ENCODE data around the gene KIF4A.
"Not testable (repeated sequence)": the region's sequence is repeated elsewhere in the genome, so short reads cannot be mapped to it uniquely, and the experiment has no call there.

Gene KIF4A

DNA sequence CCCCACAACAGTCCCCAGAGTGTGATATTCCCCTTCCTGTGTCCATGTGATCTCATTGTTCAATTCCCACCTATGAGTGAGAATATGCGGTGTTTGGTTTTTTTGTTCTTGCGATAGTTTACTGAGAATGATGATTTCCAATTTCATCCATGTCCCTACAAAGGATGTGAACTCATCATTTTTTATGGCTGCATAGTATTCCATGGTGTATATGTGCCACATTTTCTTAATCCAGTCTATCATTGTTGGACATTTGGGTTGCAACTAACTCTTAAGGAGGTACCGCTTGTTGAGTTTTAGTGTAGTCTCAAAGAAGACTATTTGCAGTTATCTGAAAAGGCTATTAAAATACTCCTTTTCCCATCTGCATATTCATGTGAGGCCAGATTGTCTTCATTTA lies 110.3 kb downstream of the KIF4A start:
- DNase-seq: not testable (repeated sequence)

- no peak for DNase-seq
Measured at GRCh38 chrX:70402721-70403120, 112.8 kb downstream of the KIF4A start.

GRCh38 chrX:70405003-70405402 lies 115.1 kb downstream of the KIF4A start:
- no peak for DNase-seq

GRCh38 chrX:70410921-70411320 lies 121.0 kb downstream of the KIF4A start:
- DNase-seq: no peak

- DNase-seq: no peak
Measured at GRCh38 chrX:70411475-70411874, 121.6 kb downstream of the KIF4A start.

- DNase-seq: no peak
Measured at GRCh38 chrX:70421618-70422017, 131.7 kb downstream of the KIF4A start.

DNA sequence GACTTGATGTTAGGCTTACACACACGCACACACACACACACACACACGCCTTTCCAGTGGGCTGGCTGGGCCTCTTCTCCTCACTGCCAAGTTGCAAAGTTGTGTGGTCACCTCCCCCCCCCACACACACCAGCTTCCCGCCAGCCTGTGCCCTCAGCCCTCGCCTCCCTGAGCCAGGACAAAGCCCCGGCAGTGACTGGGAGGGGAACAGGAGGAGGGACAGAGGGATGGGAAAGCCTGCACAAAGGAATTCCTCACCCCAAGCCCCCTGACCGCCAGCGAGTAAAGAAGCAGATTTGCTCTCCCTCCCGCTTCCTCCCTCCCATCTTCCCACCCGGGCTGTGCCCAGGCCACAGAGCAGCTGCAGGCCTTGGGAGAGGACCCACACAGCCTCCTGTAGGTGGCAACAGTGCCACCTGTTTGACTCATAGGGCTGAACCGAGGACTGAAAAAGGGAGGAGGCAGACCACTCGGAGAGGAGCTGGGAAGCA lies 133.0 kb downstream of the KIF4A start, which contains the start of gene GDPD2:
Gene GDPD2 (plus strand): TSS at position 464 of the 491 bp plus-strand sequence. CDS start 1,671 bp downstream, outside the sequence.
- no peak for DNase-seq

DNA sequence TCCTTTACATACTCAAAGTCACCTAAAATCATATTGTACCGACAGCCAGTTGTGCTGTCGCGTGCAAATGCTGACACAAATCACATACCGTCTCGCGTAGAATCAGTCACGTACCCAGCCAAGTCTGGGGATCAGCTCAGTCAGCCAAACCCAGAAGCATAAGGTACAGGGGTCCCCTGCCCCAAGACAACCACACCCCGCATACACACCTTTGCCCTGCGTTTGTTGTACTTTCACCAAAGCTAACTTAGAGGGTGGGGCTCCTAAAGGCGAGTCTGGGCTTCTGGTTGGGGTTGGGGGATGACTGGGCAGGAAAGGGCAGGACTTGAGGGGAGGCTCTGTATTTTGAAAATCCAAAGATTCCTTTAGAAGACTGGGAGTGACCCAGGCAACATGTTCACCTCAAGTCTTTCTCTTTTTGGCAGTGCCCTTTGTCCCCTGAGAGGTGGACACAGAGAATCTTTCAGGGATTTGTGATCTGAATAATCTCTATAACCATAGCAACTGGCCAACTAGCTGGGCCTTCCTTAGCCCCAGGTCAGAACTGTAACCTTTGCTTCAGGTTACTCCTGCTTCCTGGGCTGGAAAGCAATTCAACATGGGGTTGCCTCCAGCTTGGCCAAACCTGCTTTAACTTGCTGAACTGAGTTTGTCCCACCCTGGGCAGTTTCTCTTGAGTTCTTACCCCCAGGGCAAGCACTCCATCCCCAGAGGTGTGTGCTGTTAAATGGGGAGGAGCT lies 134.2 kb downstream of the KIF4A start:
- no peak for DNase-seq

- DNase-seq: no peak
Measured at GRCh38 chrX:70424801-70425200, 134.9 kb downstream of the KIF4A start.

DNA sequence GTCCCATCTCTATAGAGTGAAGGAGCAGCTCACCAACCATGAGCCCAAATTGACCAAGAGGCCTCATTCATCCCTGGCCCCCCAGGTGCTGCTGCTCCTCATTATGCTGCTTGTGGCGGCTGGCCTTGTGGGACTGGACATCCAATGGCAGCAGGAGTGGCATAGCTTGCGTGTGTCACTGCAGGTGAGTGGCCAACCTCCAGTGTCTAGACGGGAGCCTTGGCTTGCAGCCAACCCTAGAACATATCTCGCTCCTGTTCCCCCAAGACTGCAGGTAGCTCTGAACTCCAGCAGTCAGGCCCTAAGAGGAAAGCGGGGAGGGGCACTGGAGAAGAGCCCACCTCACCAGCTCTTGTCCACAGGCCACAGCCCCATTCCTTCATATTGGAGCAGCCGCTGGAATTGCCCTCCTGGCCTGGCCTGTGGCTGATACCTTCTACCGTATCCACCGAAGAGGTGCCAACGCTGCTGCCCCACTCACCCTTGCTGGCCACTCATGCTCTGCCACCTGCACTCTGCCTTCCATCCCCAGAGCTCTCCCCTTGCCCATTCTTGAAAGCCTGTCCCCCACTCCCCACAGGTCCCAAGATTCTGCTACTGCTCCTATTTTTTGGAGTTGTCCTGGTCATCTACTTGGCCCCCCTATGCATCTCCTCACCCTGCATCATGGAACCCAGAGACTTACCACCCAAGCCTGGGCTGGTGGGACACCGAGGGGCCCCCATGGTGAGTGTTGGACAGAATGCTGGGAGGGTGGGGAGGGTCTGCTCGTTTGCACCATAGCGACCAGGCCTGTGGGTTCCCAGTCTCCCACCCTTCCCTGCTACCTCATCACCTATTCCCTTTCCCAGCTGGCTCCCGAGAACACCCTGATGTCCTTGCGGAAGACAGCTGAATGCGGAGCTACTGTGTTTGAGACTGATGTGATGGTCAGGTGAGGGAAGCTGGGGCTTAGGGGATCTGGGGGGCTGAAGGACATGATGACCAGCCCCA lies 136.7 kb downstream of the KIF4A start:
- DNase-seq: no peak

DNA sequence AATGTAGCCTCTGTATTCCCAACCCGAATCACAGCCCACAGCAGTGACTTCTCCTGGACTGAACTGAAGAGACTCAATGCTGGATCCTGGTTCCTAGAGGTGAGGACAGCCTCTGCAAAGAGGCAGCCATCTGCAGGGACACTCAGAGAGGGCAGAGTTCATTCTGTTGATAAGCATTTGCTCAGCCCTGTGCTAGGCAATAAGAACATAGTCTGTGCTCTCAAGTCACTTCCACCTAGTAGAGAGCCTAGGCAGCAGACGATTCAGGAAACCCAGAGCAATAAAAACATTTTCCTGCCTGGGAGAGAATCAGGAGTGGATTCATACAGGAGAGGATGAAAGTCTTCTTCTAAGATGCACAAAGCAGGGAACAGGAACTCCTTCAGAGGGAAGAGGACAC lies 137.5 kb downstream of the KIF4A start:
- no peak for DNase-seq

GRCh38 chrX:70429759-70430158 lies 139.9 kb downstream of the KIF4A start:
- no peak for DNase-seq

GRCh38 chrX:70432936-70433847 lies 143.3 kb downstream of the KIF4A start:
- DNase-seq: peak; percentile 16

DNA sequence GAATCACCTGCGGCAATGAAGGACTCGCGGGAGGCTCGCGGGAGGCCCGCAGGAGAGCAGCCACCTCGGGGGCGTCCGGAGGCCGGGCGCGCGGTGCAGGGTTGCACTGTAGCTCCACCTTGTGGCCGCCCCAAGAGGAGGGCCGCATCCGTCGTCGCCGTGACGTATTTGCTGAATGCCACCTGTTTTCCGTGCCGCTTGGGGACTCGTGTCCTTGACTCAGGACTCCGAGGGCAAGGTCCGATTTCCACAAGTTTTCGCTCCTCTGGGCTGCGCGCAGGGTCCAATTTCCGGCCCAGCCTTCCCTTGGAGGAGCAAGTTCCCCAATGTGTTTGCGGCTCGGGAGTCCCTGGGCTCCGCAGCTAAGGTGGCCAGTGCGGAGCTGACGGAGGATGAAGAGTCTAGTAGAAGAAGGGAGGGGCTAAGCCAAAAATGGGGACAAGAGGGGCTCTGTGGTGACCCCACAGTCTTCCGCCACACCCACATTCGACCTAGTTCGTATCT lies 144.0 kb downstream of the KIF4A start:
- DNase-seq: peak; percentile 48

- peak; percentile 72 for DNase-seq
Measured at GRCh38 chrX:70434352-70434866, 144.5 kb downstream of the KIF4A start.

DNA sequence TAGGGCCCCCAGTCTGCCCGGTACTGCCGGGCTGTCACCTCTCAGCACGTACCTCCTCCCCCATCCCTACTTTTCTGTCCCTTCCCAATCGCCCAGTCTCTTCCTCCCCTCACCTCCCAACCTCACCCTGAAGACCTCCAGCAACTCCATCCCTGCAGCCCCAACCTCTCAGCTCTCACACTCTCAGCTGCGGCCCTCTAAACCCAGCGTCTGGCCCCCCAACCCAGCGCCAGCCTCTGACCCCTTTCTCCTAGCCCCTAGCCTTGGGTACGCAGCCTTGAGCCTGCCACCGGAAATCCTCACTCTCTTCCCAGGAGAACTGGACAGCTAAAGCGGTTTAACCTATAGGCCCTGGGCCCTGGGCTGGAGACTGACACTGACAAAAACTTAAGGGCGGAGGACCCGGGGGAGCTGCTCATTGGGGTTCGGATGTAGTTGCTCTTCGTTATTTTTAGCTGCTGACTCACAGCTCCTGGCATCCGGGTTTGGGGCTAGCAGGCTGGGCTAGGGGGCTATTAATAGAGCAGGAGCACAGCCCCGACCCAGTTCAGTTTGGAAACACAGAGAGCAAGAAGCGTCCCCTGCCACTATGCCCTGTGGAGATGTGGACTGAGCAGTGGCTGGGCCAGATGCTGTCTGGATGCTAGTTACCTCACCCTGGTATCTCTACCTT lies 145.1 kb downstream of the KIF4A start:
- no peak for DNase-seq

GRCh38 chrX:70436343-70436742 lies 146.4 kb downstream of the KIF4A start:
- no peak for DNase-seq

DNA sequence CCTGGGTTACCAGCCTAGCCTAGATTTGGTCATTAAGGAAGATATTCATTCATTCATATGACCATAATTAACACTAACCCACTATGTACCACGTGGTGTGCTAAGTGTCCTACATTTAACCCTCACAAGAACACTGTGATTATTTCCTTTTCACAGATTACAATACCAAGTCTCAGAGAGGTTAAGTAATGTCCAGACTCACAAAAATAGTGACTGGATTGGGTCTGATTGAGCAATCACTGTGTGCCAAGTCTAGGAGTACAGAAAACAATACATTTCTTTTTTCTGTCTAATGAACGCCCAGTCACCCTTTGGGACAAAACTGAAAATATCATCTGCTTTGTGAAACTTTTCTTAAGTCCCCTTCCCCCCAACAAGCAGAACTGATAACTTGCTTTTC lies 147.1 kb downstream of the KIF4A start:
- DNase-seq: peak; percentile 21

GRCh38 chrX:70437921-70438665 lies 148.2 kb downstream of the KIF4A start:
- no peak for DNase-seq

DNA sequence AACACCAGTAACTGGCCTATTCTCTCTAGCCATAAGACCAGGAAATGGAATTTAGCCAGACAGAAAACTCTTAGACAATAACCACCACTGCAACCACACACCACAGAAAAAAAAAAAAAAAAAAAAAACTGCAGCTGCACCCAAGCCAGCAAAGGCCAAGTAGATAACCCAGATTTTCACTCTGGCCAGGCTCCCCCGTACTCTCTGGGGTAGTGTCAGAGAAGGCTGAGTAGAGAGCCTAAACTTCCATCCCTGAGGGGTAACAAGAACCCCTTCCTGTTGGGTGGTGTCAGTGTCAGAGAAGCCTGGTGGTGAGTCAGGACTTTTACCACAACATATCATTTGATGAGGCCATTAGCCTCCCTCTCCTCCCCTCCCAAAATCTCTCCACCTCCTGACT lies 149.1 kb downstream of the KIF4A start:
- no peak for DNase-seq

DNA sequence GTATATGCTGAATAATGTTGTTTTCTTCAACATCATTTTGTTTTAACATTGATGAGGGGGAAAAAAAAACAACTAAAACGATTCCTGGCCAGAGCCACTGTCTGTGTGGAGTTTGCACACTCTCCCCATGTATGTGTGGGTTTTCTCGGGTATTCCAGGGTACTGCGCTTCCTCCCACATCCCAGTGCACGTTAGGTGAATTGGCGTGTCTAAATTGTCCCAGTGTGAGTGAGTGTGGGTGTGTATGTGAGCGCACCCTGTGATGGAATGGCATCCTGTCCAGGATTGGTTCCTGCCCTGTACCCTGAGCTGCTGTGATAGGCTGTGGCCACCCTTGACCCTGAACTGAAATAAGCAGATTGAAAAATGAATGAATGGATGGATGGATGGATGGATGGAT lies 152.3 kb downstream of the KIF4A start:
- DNase-seq: no peak

All from suppressor macrophage treated with lipopolysaccharide for 4 hours (primary cell).